BE2C (cell line): ENCODE data around the gene WNT9B.

Source experiments
- DNase-seq: peaks from one replicate; pipeline ENCODE4 v3.0.0-alpha.2; 2020
- H3K27me3 ChIP-seq: fragments of 250-450 bp; sonication (Bioruptor Pico); 2 replicates; pipeline ENCODE4 v1.5.1; 2020; ENCODE audit warnings: mild to moderate bottlenecking
- H3K36me3 ChIP-seq: fragments of 250-450 bp; sonication (Bioruptor Pico); 2 replicates; pipeline ENCODE4 v1.5.1; 2020; ENCODE audit warnings: mild to moderate bottlenecking
- H3K4me1 ChIP-seq: fragments of 250-450 bp; sonication (Bioruptor Pico); 2 replicates; pipeline ENCODE4 v1.5.1; 2020
- H3K4me3 ChIP-seq: 2 replicates; pipeline ENCODE4 v1.5.1; 2011; ENCODE audit warnings: low read depth, low read length
- H3K9me3 ChIP-seq: fragments of 250-450 bp; sonication (Bioruptor Pico); 2 replicates; pipeline ENCODE4 v1.5.1; 2020
- TF ChIP-seq, protein P1 (sequence below): IDR thresholded peaks from 2 replicates; pipeline ENCODE4 v1.5.1; 2012; ENCODE audit warnings: mild to moderate bottlenecking, low read depth, low read length

Gene WNT9B

GRCh38 chr17:46931596-46931995, 80.2 kb downstream of the WNT9B start:
- no peak for DNase-seq
- peaks cover 16% of the 10 kb centered on the region for H3K4me1 ChIP-seq
- peaks cover 61% of the 10 kb centered on the region for H3K36me3 ChIP-seq
- TF ChIP-seq, protein P1, sequence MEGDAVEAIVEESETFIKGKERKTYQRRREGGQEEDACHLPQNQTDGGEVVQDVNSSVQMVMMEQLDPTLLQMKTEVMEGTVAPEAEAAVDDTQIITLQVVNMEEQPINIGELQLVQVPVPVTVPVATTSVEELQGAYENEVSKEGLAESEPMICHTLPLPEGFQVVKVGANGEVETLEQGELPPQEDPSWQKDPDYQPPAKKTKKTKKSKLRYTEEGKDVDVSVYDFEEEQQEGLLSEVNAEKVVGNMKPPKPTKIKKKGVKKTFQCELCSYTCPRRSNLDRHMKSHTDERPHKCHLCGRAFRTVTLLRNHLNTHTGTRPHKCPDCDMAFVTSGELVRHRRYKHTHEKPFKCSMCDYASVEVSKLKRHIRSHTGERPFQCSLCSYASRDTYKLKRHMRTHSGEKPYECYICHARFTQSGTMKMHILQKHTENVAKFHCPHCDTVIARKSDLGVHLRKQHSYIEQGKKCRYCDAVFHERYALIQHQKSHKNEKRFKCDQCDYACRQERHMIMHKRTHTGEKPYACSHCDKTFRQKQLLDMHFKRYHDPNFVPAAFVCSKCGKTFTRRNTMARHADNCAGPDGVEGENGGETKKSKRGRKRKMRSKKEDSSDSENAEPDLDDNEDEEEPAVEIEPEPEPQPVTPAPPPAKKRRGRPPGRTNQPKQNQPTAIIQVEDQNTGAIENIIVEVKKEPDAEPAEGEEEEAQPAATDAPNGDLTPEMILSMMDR: no peak
- H3K27me3 ChIP-seq: no peaks in the 10 kb centered on the region
- H3K4me3 ChIP-seq: no peak overlapping the region
- H3K9me3 ChIP-seq: no peaks in the 10 kb centered on the region

- no peak overlapping the region for H3K4me3 ChIP-seq
- no peaks in the 10 kb centered on the region for H3K27me3 ChIP-seq
- DNase-seq: no peak
- no peaks in the 10 kb centered on the region; the same call in 1 of the 2 replicates for H3K4me1 ChIP-seq
- TF ChIP-seq, protein P1: no peak
- no peaks in the 10 kb centered on the region for H3K9me3 ChIP-seq
- H3K36me3 ChIP-seq: peaks cover 82% of the 10 kb centered on the region
These were observed 84.4 kb downstream of the WNT9B start for GRCh38 chr17:46935658-46936266.
